GM04504 (cell line): ENCODE data around the gene SYS1.

Experiments
- DNase-seq: peaks from one replicate; pipeline ENCODE4 v3.0.0-alpha.2; 2012; ENCODE audit warnings: low read depth

The SYS1 gene

DNA sequence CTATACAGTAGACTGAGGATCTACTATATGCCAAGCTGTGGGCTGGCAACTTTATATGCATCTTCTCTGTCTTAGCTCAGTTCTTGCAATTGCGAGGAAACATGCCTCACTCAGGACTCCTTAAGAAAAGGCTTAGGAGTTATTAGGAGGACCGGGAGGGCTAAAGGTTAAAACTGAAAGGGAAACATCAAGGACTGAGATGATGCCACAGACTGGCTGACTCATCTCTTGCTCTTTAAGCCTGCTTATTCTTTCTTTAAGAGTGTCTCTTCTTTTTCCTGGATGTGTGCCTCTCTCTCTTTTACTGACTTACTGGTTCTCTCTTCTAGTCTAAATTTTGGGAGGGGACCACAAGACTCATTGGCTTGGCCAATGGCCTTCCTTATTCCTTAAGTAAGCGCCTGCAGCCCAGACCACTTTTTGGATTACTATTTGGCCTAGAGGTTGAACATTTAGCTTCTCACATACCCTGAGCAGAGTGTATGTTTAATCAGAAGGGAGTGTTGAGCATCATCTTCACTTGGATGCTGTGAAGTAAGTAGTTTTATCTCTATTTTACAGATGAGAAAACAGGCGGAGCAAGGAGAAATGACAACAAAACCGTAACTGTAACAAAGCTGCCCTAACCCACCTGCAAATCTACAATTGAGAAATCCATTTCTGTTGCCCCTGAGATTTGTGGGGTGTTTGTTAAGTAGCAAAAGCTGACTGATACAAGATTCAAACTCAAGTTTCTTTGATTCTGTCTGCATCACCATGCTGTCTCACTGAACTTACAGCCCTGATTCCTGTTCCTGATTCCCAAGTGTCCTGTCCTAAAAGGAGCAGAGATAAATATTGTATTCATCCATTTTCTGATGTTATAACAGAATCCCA is 7.5 kb upstream of the SYS1 start:
- no peak for DNase-seq

DNA sequence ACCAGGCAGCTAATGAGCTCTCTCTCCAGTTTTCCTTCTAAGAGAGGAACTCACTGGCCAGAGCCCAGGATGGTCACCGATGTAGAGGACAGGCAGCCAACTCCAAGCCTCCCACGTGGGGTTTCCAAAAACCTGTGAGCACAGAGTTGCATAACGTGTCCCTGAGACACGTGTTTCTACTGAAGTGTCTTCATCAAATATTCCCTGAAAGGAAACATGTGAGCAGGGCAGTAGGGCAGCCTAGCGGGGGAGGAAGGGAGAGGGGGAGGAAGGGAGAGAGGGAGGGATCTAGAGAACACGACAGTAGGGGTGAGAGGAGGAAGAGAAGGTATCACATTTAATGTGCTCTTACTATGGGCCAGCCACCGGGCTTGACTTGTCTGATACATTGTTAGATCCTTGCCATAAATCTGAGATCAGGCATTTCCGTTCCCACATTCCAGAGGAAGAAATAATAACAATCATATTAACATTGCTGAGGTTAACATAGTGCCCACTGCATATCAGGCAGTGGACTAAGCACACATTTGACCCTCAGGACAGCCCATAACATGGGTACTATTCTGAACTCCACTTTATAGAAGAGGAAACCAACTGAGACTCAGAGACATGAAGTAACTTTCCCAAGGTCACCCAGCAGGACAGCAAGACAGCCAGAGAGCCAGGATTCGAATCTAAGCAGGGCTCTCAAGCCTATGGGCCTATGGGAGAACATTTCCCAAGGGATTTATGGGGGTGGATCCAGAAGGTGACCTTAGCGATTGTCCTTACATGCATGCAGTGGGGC is 4.5 kb upstream of the SYS1 start:
- peak; percentile 79 for DNase-seq

DNA sequence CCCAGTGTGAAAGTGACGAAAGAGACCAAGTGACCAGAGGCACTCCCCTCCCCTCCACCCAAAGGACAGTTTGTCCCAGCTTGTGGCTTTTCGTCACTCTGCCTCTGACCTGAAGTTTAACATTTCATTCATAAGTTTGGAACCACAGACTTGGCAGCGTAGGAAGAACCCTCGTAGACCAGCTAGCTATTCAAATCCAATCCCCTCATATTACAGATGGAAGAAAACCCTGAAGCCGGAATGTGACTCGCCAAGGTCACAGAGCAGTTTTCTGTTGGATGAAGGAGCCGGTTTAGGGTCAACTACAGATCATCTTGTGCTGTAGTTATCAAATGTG is 3.9 kb upstream of the SYS1 start:
- no peak for DNase-seq

DNA sequence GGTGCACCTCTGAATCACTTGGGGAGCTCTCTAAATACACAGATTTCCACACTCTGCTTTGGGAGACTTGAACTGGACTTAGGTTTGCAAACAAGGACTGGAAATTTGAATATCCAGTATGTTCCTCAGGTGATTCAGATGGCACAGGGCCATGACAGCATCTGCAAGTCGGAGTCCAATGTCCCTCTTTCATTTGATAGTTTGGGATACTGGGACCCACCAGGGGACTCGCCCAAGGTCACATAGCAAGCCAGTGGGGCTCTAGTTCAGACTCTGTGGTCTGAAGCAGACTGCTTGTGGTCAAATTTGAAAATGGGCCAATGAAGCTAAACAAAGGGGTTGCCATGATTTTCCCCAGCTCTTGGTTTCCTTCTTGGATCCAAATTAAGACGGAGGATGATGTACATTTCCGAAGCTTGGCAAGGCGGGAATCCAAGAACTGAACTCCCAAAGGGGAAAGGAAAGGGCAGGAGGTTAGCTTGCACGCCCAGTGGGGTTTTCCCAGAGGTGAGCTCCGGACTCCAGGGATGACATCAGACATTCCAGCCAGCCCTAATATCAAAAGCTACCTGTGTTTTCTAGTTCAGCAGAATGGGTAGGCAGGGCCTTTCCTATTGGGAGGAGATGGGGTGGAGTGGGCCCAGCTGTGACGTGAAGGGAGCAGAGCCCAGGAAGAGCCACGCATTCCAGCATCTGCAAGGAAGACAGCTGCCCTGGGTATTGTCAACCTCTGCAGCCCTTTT is 3.4 kb upstream of the SYS1 start:
- DNase-seq: no peak

DNA sequence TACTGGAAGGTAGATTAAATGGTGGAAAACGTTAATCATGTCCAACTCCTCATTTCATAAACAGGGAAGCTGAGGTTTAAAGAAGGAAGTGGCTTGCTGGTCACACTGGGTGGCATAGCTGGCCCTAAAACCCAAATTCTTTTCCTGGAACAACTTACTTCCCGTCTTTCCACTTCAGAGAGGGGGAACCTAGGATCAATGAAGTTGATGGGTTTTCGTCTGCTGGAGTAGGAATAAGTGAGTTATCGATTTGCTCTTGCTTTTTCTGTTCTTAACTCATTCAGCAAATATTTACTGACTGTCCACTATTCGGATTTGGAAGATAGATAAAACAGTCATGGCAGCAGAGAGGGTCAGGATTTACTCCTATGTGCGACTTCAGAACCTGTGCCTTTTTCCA is 1.2 kb upstream of the SYS1 start:
- no peak for DNase-seq

DNA sequence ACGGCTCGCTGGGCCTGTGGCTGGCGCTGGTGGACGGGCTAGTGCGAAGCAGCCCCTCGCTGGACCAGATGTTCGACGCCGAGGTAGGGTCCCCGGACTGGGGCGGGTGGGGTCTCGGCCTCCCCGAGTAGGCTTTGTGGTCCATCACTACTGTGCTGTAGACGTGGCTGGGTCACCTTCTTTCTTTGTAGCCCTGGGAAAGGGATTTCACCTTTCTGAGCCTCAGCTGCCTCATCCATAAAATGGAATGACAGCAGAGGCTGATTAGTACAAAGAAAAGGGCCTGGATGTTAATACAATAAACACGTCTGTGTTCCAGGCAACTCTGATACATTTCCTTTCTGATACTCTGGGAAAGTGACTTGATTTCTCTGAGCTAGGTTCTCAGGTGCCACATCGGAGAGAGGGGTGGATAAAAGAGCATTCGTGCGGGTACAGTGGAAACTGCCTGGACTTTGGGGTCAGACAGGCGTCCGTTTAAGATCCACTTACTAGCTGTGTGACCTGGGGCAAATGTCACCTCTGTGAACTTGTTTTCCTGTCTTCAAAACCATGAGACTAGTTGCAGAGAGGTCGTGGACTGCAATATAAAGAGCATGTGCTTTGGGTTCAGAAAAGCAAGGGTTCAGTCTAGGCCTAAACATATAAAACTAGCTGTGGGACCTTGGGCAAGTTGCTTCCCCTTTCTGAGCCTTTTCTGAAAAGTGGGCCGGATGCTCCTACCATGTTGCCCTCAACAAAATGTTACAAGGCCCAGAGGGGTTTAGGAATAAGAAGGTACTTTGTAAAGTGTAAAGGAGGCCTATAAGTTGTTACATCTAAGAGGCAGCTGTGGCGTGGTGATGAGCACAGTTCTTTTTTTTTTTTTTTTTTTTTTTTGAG is 896 bp downstream of the SYS1 start:
- DNase-seq: no peak

DNA sequence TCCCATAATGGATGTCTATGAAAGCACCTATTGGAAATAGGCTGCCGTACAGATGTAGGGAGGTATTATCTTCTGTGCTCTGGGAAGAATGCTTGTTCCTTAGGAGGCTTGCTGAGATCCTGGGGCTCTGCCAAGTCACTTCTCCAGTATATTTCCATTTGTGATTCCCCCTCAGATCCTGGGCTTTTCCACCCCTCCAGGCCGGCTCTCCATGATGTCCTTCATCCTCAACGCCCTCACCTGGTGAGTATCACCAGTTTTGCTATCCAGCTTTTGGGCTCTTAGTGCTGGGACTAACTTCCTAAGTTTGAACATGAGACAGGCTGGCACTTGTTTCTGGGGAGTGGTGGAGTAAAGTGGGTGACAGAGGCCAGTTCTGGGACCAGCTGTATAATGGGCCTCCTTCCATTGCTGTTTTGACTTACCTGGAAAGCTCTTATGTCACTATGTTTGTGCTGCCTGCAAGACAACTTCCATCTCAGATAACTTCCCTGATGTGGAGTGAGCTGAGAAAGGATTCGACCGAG is 2.6 kb downstream of the SYS1 start:
- no peak for DNase-seq

DNA sequence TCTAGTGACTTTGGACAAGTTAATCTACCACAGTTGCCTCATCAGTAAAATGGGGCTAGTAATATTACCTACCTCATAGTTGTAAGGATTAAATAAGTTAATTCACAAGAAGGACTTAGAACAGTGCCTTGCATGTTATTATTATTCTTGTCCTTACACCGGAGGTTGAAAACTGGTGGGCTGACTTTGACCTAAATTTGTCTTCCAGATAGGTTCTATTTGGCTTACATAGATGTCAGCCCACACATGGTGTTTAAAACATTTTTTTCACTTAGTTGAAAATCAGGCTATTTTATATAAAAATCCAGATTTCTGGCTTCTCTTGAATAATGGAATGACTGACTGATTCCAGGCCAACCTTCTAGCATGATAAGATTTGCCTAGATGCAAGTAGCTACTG is 3.2 kb downstream of the SYS1 start:
- no peak for DNase-seq

DNA sequence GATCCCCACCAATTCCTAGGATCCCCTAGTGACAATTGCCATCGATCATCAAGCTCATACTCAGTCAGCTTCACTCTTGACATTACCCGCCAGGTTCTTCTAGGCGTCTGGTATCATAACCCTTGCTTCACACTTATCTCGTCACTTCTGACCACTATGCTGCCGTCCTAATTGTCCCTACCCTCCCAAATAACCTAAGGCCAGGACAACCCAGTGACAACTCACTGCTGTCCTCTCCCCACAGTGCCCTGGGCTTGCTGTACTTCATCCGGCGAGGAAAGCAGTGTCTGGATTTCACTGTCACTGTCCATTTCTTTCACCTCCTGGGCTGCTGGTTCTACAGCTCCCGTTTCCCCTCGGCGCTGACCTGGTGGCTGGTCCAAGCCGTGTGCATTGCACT is 3.7 kb downstream of the SYS1 start:
- DNase-seq: no peak

DNA sequence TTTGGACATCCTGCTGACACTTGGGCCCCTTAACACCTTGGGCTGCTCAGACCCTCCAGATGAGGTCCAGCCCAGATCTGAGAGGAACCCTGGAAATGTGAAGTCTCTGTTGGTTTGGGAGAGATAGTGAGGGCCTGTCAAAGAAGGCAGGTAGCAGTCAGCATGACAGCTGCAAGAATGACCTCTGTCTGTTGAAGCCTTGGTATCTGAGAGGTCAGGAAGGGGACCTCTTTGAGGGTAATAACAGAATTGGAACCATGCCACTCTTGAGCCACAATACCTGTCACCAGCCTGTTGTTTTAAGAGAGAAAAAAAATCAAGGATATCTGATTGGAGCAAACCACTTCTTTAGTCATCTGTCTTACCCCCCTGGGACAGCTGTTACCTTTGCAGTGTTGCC is 4.2 kb downstream of the SYS1 start:
- DNase-seq: no peak

DNA sequence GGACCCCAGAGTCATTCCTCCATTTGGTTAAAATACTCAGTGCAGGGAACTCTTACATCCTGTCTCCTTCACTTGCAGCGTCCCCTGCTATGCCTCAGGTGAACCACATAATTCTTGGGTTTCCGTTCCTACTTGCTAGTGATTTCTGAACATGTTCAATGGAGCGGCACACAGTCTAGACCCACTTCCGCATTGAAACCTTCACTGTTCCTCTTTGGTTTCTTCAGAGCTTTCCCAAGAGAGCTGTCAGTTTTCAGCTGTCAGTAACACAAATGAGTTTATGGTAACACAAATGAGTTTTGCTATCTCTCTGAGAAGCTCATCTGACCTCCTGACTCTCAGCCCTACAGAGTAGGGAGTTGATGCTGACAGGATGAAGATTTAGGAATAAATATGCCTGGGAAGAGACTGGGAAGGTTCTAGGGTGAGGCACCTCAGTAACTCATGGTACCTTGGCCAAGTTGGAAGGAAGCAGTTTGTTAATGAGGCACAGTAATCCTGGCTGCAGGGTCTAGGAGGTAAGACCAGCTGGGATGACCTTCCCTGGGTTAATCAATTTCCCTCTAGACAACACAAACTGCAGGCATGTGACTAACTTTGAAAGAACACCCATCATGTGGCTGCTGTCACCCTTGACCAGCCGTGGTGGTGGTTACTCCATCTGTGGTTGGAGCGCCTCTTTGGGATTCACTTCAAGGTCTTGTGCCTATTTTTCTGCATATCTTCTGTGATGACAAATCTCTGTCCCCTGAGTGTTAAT is 5.4 kb downstream of the SYS1 start:
- DNase-seq: no peak

DNA sequence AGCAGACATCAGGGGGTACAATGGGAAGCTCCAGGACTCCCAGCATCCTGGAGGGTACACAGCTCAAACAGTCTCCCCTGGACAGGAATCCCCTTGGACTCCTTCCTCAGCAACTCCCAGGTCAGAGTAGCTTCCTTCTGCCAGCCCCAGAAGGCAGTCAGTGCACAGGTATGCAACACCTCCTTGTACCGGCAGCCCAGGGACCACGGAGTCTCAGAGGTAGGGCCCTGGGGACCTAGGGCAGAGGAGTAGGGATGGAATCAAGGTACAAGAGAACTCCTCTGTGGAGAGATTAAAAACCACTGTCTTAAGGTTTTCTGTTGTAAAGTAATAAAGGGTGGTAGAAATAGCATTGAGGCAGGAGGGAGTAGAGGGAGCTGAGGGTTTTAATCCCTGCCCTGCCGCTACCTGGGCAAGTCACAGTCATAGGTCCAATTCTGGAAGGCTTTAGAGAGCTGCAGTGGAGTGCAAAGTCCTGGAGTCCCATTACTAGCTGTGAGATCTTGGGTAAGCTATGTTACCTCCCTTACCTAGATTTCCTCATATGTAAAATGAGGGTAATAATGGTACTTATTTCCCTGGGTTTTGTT is 7.7 kb downstream of the SYS1 start:
- no peak for DNase-seq

DNA sequence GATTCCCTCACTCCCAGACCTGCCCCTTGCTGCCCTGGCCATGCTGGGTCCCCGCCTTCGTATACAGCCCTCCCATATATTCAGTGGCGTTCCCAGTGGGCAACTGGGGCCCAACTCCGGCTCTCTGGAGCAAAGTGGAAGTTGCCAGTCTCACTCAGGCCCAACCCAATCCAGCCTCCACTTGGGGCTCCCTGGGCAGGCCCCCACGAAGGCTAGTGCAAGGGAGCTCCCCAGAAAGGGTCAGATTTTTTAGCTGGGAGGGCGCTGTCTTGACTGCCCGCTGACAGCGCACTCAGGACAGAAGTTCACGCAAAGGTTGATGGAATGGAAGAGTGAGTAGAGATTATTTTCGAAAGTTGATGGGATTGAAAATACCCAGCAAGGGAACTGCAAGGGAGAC is 9.3 kb downstream of the SYS1 start:
- no peak for DNase-seq

DNA sequence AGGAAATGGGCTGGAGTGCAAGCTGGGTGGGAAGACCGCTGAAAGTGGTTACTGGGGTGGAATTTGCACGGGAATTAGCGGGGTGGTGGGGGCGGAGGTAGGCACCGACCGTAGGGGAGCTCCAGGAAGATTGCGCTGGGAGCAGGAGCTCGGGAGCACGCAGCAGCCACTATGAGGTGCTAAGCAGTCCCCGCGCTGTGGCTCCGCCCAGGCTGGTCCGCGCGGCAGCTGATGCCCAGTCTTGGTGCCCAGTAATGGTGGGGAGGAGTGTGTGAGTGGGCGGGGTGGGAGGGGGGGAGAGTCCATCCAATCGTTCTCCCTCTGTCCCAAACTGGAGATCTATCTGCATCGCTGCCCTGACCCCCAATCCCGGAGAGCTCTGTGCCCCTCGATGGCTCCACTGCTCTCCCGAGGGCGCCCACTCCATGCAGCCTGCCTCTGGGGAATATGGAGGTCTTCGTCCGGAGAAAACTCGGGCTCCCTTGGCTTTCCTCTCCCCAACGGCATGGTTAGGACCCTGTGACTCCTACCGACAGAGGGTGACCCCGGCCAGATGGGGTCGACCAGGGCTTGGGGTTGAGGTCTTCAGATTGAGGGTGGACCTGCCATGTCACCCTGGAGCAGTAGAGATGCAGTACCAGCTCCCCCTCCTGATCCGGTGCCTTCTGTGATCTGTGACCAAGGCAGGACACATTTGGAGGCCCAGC is 9.8 kb downstream of the SYS1 start:
- no peak for DNase-seq

DNA sequence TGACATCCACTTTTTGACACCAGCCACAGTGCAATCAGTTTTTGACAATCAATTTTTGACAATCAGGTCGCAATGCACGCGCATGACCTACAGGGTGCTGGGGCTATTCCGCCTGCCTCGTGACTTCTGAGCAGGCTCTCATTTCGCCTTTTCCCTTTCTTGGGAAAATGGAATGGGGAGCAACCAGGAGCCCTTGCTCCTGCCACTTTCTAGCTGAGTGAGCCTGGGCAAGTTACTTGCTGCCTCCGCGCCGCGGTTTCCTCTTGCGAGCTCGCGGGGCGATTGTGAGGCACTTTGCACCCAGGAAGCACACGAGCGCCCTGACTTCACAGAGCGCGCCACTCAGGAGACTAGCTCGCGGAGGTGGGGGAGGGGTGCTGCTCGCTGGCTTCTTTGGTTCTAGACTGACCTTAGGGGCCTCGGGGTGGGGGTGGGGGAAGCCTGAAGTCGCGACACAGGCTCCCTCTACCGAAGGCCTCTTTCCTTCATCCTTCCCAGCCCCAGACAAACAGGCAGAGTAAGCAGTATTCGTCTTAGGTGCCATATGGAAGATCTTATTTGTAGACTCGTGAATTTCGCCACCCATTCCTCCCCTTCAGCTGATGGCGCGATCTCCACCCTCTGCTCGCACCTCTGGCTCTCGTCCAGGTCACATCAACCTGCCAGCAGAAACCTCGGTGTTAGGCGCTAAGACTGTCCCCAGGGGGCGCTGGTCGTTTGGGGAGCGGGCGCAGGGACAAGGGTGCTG is 10.6 kb downstream of the SYS1 start:
- DNase-seq: peak; percentile 47

DNA sequence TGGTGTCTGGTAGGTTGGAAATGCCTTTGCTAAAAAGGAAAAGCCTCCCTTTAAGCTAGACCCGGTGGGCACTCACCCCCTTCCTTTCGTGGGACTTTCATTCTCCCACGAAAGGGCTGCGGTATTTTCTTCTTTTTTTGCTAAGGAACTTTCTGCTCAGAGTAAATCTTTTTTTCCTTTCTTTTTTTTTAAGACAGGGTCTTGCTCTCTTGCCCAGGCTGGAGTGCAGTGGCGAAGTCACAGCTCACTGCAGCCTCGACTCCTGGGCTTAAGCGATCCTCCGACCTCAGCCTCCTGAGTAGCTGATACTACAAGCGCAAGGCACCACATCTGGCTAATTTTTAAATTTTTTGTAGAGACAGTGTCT is 11.1 kb downstream of the SYS1 start:
- DNase-seq: no peak

DNA sequence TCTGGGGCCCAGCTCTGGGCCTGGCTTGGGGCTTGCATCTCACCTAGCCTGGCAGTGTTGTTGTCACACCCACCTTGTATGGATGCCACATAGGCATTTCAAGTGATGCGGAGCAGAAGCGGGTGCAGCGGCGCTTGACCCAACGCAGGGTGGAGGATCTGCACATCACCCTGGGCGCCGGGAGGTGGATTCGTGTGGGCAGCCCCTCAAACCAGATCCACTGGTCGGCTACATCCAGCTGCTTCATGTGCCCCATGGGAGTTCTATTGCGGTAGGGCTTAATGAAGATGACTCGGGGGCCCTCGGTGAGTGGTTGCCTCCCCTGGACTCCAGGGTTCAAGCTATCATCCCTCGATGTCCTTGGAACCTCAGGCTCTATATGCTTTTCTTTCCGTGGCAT is 12.0 kb downstream of the SYS1 start:
- no peak for DNase-seq

DNA sequence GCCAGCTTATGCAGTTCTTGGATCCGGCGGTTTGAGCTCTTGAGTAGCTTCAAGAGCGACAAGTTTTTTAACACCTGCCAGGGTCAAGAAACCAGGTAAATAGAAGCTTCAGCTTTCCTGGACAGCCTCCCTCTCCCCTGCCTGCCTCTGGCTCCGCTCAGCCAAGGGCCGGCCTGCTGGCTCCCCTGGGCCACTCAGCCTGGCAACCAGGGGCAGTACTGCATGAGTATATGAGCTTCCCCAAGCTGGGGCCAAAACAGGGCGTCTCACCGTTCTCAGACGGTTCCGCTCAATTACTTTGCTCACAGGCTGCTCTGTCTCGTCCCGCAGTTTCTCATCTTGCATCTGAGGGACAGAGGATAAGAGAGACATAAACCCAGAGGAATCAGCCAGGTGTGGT is 14.3 kb downstream of the SYS1 start:
- DNase-seq: no peak

DNA sequence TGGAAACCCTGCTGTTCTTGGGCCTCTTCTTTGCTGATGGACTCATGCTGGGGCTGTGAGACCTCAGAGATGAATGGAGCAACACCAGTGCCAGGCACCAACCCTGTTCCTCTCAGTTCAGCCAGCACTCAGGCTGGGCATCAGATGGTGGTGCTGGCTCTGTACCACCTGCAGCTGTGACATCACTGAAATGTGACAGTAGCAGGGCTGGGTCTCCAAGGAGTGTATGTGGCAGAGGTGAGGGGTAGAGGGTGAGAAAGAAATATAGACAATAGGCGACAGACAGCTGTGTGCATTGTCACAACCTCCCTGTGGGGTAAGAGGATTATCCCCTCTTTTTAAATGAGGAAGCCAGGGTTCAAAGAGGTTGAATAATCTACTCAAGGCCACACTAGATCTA is 15.2 kb downstream of the SYS1 start, which contains the start of gene TP53TG5:
TP53TG5 (minus strand) TSS at position 135 of the 400 bp plus-strand sequence; CDS start at position 46, 89 bp downstream.
- no peak for DNase-seq
